Activated B cell treated with CpG ODN at 0.5 μM for 24 hours (primary cell): ENCODE results near the gene CCDC102B. TPM values are rescaled to one million over a fixed set of nuclear protein-coding genes. Genes with fewer than 3 reads are reported as not detected.

Experiments
- ATAC-seq: fragments of 200-7000 bp; cut with Tn5 transposase; one replicate; pipeline ENCODE4 v1.10.0; 2021; ENCODE audit warnings: low read depth, mild to moderate bottlenecking, moderate library complexity
- CTCF ChIA-PET: fragments of 350-600 bp; sonication (Branson Sonifier 250); formaldehyde crosslinking; loops from one replicate; lab custom pipeline; 2021; ENCODE audit warnings: antibody characterized with exemption; lab: Charles Lee
- POLR2A ChIA-PET: fragments of 350-600 bp; sonication (Branson Sonifier 250); formaldehyde crosslinking; loops from one replicate; lab custom pipeline; 2021; ENCODE audit warnings: antibody characterized with exemption; lab: Charles Lee
- DNase-seq: peaks from one replicate; pipeline ENCODE4 v3.0.0; 2022
- H3K27ac Mint-ChIP-seq: one replicate; pipeline ENCODE4 v1.8.0; 2020; ENCODE audit warnings: mixed read lengths
- H3K27me3 Mint-ChIP-seq: one replicate; pipeline ENCODE4 v1.8.0; 2021; ENCODE audit warnings: mixed read lengths
- H3K36me3 Mint-ChIP-seq: one replicate; pipeline ENCODE4 v1.8.0; 2021; ENCODE audit warnings: low read depth, mixed read lengths
- H3K4me1 Mint-ChIP-seq: one replicate; pipeline ENCODE4 v1.8.0; 2021; ENCODE audit warnings: mixed read lengths
- H3K4me3 Mint-ChIP-seq: one replicate; pipeline ENCODE4 v1.8.0; 2020; ENCODE audit warnings: mild to moderate bottlenecking, mixed read lengths
- H3K9me3 Mint-ChIP-seq: one replicate; pipeline ENCODE4 v1.8.0; 2020; ENCODE audit warnings: mixed read lengths
- CTCF ChIP-seq: fragments of 200-600 bp; IDR thresholded peaks from one replicate; pipeline ENCODE4 v1.8.0; 2022; ENCODE audit warnings: antibody characterized with exemption, mild to moderate bottlenecking
- intact Hi-C: fragments of 100-400 bp; cut with micrococcal nuclease; formaldehyde crosslinking; loops from one replicate; pipeline ENCODE4 v1.15.1; 2024
- total RNA-seq: library from RNA; stranded (reverse); gene quantifications from 2 replicates; pipeline ENCODE4 v1.2.3, GENCODE V29; 2022

CCDC102B gene
- total RNA-seq, 1 donor from 2014 or later = 1.8 TPM

GRCh38 chr18:68928762-68929675 is 131.1 kb downstream of the CCDC102B start:
- no peak for TF ChIP-seq CTCF
- Mint-ChIP-seq H3K27ac (no peak overlapping the region), H3K4me3 (no peak overlapping the region), H3K36me3 (no peaks in the 10 kb centered on the region), H3K4me1 (no peaks in the 10 kb centered on the region), H3K27me3 (no peaks in the 10 kb centered on the region), H3K9me3 (no peaks in the 10 kb centered on the region)
- ATAC-seq = no peak
- intact Hi-C loops = no loop called here
- ChIA-PET POLR2A (no interaction called here), CTCF (no interaction called here)
- no peak for DNase-seq

- no peaks in the 10 kb centered on the region for H3K36me3 Mint-ChIP-seq
- H3K4me1 Mint-ChIP-seq = no peaks in the 10 kb centered on the region
- H3K27ac Mint-ChIP-seq = no peak overlapping the region
- peaks cover 2% of the 10 kb centered on the region for H3K9me3 Mint-ChIP-seq
- intact Hi-C loops = no loop called here
- no peaks in the 10 kb centered on the region for H3K27me3 Mint-ChIP-seq
- CTCF ChIA-PET = no interaction called here
- TF ChIP-seq CTCF = no peak
- POLR2A ChIA-PET = no interaction called here
- ATAC-seq = no peak
- no peak overlapping the region for H3K4me3 Mint-ChIP-seq
- DNase-seq = no peak
Measured at GRCh38 chr18:68935686-68936085, 137.8 kb downstream of the CCDC102B start.

- ATAC-seq (no peak), DNase-seq (no peak)
- no peak overlapping the region for H3K27ac Mint-ChIP-seq
- H3K4me1 Mint-ChIP-seq = no peaks in the 10 kb centered on the region
- intact Hi-C loops = no loop called here
- ChIA-PET CTCF (no interaction called here), POLR2A (no interaction called here)
- no peak overlapping the region for H3K4me3 Mint-ChIP-seq
- no peaks in the 10 kb centered on the region for H3K36me3 Mint-ChIP-seq
- peaks cover 2% of the 10 kb centered on the region for H3K9me3 Mint-ChIP-seq
- TF ChIP-seq CTCF = no peak
- H3K27me3 Mint-ChIP-seq = no peaks in the 10 kb centered on the region
Measured at GRCh38 chr18:68937029-68937599, 139.2 kb downstream of the CCDC102B start.

- ChIA-PET CTCF (no interaction called here), POLR2A (no interaction called here)
- DNase-seq = no peak
- Mint-ChIP-seq H3K36me3 (no peaks in the 10 kb centered on the region), H3K27me3 (no peaks in the 10 kb centered on the region), H3K27ac (no peak overlapping the region), H3K9me3 (peaks cover 2% of the 10 kb centered on the region), H3K4me1 (no peaks in the 10 kb centered on the region), H3K4me3 (no peak overlapping the region)
- intact Hi-C loops = no loop called here
- TF ChIP-seq CTCF = no peak
- no peak for ATAC-seq
Measured at GRCh38 chr18:68940039-68940438, 142.2 kb downstream of the CCDC102B start.

- H3K9me3 Mint-ChIP-seq = peaks cover 2% of the 10 kb centered on the region
- POLR2A ChIA-PET = no interaction called here
- no peaks in the 10 kb centered on the region for H3K27me3 Mint-ChIP-seq
- H3K4me1 Mint-ChIP-seq = no peaks in the 10 kb centered on the region
- intact Hi-C loops = no loop called here
- no peaks in the 10 kb centered on the region for H3K36me3 Mint-ChIP-seq
- no peak overlapping the region for H3K4me3 Mint-ChIP-seq
- TF ChIP-seq CTCF = no peak
- DNase-seq (no peak), ATAC-seq (no peak)
- no peak overlapping the region for H3K27ac Mint-ChIP-seq
- CTCF ChIA-PET = no interaction called here
Measured at GRCh38 chr18:68940754-68941153, 142.9 kb downstream of the CCDC102B start.
